OCI-M2 (cell line): ENCODE results near the gene TAF1C.

Source experiments
- DNase-seq: peaks from one replicate; lab custom pipeline; 2025; ENCODE audit not compliant: unreplicated experiment; lab: John Stamatoyannopoulos, UW

TAF1C gene

GRCh38 chr16:84132527-84133285 lies 54.2 kb downstream of the TAF1C start:
- no peak for DNase-seq

DNA sequence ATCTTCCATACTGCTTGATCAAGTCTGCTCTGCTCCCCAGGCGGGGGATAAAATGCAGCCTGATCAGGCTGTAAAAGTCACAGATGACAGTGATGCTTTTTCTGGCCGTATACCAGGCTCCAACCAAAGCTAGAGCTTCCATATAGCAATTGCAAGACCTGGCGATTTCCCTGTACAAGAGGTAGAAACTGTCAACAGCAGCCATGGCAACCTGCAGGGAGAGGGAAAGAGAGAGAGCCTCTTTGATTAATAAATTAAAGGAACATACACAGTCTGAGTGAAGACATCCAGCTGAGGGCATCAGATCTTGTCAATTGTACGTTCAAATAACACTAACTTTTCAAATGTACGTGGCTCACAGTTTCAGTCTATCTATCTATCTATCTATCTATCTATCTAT lies 55.7 kb downstream of the TAF1C start:
- no peak for DNase-seq
